RWPE2 (cell line): ENCODE data around the gene AP4B1.

ENCODE experiments used
- ATAC-seq: fragments of 200-7000 bp; cut with Tn5 transposase; 3 replicates; pipeline ENCODE4 v1.9.1; 2021; ENCODE audit warnings: low read depth
- DNase-seq: peaks from one replicate; pipeline ENCODE4 v3.0.0-alpha.2; 2020; ENCODE audit warnings: low spot score
- H3K27ac ChIP-seq: fragments of 450-650 bp; 2 replicates; pipeline ENCODE4 v1.5.1; 2017; ENCODE audit warnings: mild to moderate bottlenecking; ENCODE audit not compliant: poor library complexity, severe bottlenecking
- H3K27me3 ChIP-seq: fragments of 250-450 bp; sonication (Bioruptor Pico); 2 replicates; pipeline ENCODE4 v1.5.1; 2021; ENCODE audit warnings: mild to moderate bottlenecking, moderate library complexity; ENCODE audit not compliant: insufficient read depth, poor library complexity, severe bottlenecking
- H3K36me3 ChIP-seq: fragments of 250-450 bp; sonication (Bioruptor Pico); 2 replicates; pipeline ENCODE4 v1.5.1; 2020; ENCODE audit warnings: low read depth, mild to moderate bottlenecking, moderate library complexity
- H3K4me1 ChIP-seq: fragments of 250-450 bp; sonication (Bioruptor Pico); 2 replicates; pipeline ENCODE4 v1.5.1; 2021; ENCODE audit warnings: mild to moderate bottlenecking, moderate library complexity; ENCODE audit not compliant: insufficient read depth, poor library complexity, severe bottlenecking
- H3K4me3 ChIP-seq: fragments of 250-450 bp; sonication (Bioruptor Pico); 2 replicates; pipeline ENCODE4 v1.5.1; 2021; ENCODE audit warnings: mild to moderate bottlenecking, moderate library complexity; ENCODE audit not compliant: severe bottlenecking
- H3K9me3 ChIP-seq: fragments of 250-450 bp; sonication (Bioruptor Pico); 2 replicates; pipeline ENCODE4 v1.5.1; 2021; ENCODE audit warnings: mild to moderate bottlenecking, moderate library complexity; ENCODE audit not compliant: severe bottlenecking
- TF ChIP-seq, protein P1 (sequence below): fragments of 450-650 bp; IDR thresholded peaks from one replicate; pipeline ENCODE4 v1.5.1; 2017; ENCODE audit warnings: mild to moderate bottlenecking, moderate library complexity; ENCODE audit not compliant: poor library complexity, severe bottlenecking

The AP4B1 gene

DNA sequence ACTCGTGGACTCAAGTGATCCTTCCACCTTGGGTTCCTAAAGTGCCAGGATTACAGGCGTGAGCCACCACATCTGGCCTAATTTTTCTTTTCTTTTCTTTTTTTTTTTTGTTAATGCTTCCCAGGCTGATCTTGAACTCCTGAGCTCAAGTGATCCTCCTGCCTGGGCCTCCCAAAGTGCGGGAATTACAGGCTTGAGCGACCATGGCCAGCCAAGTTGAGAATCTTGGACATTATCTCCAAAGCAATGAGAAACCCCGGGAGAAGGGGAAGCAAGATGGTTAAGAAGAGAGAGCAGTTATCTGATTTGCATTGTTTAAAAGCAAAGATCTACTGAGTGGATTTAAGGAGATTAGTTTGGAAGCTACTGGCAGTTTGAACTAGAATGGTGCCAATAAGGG lies 33.6 kb upstream of the AP4B1 start:
- no peak overlapping the region for H3K4me3 ChIP-seq
- peaks cover 30% of the 10 kb centered on the region for H3K36me3 ChIP-seq
- no peaks in the 10 kb centered on the region for H3K9me3 ChIP-seq
- ATAC-seq (no peak), DNase-seq (no peak)
- no peaks in the 10 kb centered on the region for H3K27me3 ChIP-seq
- TF ChIP-seq, protein P1, sequence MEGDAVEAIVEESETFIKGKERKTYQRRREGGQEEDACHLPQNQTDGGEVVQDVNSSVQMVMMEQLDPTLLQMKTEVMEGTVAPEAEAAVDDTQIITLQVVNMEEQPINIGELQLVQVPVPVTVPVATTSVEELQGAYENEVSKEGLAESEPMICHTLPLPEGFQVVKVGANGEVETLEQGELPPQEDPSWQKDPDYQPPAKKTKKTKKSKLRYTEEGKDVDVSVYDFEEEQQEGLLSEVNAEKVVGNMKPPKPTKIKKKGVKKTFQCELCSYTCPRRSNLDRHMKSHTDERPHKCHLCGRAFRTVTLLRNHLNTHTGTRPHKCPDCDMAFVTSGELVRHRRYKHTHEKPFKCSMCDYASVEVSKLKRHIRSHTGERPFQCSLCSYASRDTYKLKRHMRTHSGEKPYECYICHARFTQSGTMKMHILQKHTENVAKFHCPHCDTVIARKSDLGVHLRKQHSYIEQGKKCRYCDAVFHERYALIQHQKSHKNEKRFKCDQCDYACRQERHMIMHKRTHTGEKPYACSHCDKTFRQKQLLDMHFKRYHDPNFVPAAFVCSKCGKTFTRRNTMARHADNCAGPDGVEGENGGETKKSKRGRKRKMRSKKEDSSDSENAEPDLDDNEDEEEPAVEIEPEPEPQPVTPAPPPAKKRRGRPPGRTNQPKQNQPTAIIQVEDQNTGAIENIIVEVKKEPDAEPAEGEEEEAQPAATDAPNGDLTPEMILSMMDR = no peak
- H3K4me1 ChIP-seq = peaks cover 3% of the 10 kb centered on the region
- H3K27ac ChIP-seq = no peak overlapping the region

DNA sequence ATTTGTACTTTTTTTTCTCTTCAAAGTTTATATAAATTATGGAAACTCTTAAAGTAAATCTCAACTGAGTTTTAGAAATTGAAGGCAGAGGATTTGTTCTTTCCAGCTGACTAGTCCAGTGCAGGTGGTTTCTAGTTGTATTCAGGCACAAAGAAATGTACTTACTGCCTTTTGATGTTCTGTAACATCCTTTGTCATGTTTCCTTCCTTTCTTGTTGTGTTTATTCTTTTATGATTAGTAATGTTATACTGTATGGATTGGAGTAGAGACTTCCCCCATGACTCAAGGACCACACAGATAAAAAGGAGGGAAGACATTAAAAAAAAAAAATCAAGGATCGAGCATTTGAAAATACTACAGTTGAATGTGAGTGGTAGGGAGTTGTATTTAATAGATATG lies 32.5 kb upstream of the AP4B1 start:
- ATAC-seq (no peak), DNase-seq (no peak)
- peaks cover 20% of the 10 kb centered on the region for H3K36me3 ChIP-seq
- no peaks in the 10 kb centered on the region for H3K9me3 ChIP-seq
- H3K27me3 ChIP-seq = no peaks in the 10 kb centered on the region
- H3K4me1 ChIP-seq = peaks cover 3% of the 10 kb centered on the region
- H3K4me3 ChIP-seq = no peak overlapping the region
- no peak overlapping the region for H3K27ac ChIP-seq
- TF ChIP-seq, protein P1 = no peak

DNA sequence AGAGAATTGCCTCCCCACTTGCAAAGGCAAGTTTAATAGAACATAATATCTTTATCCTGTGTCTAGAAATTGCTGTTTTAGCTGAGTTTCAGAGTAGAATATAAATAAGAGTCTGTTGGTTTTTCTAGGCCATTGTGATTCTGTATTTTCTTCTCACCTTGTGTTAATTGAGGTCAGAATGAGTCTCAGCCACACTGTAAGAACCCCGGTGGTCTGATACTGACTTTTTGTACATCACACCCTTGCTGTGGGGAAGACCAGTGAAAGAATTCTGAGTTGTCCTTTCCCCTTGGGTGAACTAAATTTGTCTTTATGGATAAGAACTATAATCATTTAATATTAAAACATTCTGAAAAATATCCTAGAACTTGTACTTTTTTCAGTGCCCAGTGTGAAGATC lies 31.4 kb upstream of the AP4B1 start:
- Histone ChIP-seq H3K9me3 (no peaks in the 10 kb centered on the region), H3K4me3 (no peak overlapping the region), H3K27ac (no peak overlapping the region), H3K4me1 (peaks cover 13% of the 10 kb centered on the region), H3K36me3 (peaks cover 10% of the 10 kb centered on the region), H3K27me3 (no peaks in the 10 kb centered on the region)
- ATAC-seq (no peak), DNase-seq (no peak)
- TF ChIP-seq, protein P1 = no peak

DNA sequence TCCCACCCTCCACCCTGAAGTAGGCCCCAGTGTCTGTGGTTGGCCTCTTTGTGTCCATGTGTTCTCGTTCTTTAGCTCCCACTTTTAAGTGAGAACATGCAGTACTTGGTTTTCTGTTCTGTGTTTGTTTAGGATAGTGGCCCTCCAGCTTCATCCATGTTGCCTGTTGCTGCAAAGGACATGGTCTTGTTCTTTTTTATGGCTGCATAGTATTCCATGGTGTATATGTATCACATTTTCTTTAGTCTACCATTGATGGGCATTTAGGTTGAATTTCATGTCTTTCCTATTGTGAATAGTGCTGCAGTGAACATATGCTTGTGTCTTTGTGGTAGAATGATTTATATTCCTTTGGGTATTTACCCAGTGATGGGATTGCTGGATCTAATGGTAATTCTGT lies 30.6 kb upstream of the AP4B1 start:
- no peak for DNase-seq
- H3K9me3 ChIP-seq = no peaks in the 10 kb centered on the region
- ATAC-seq = no peak
- no peak overlapping the region for H3K27ac ChIP-seq
- TF ChIP-seq, protein P1 = no peak
- H3K36me3 ChIP-seq = peaks cover 2% of the 10 kb centered on the region
- no peak overlapping the region for H3K4me3 ChIP-seq
- peaks cover 19% of the 10 kb centered on the region for H3K4me1 ChIP-seq
- H3K27me3 ChIP-seq = no peaks in the 10 kb centered on the region

DNA sequence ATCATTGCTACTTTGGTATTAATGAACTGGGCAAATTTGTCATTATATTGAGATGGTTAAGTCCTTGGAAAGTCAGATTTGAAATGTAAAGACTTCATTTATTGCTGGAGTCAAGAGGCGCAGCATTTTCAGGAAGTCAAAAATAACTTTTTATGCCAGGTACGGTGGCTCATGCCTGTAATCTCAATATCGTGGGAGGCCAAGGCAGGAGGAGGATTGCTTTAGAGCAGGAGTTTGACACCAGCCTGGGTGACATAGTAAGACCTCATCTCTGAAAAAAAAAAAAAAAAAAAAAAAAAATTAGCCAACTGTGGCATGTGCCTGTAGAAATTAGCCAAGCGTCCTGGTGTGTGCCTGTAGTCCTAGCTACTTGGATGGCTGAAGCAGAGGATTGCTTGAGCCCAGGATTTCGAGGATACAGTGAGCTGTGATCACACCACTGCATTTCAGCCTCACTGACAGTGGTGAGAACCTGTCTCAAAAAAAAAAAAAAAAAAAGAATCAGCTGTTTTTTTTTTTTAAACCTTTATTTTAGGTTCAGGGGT lies 30.0 kb upstream of the AP4B1 start:
- H3K36me3 ChIP-seq = no peaks in the 10 kb centered on the region
- peaks cover 19% of the 10 kb centered on the region for H3K4me1 ChIP-seq
- TF ChIP-seq, protein P1 = no peak

More for the DNA sequence above, 30.0 kb upstream of the AP4B1 start:
- ATAC-seq (no peak), DNase-seq (no peak)
- Histone ChIP-seq H3K9me3 (no peaks in the 10 kb centered on the region), H3K27me3 (no peaks in the 10 kb centered on the region), H3K4me3 (no peak overlapping the region), H3K27ac (no peak overlapping the region)
